AG04449 (cell line): ENCODE results near the gene FHL3.

Source experiments
- CTCF ChIA-PET: fragments of 350-600 bp; formaldehyde crosslinking; extraction: SDS; loops from one replicate; lab custom pipeline; 2021; ENCODE audit warnings: antibody characterized with exemption; lab: Yijun Ruan, JAX
- POLR2A ChIA-PET: fragments of 400-600, 350-600 bp; formaldehyde crosslinking; extraction: SDS; loops from one replicate; lab custom pipeline; 2020; ENCODE audit warnings: antibody characterized with exemption, inconsistent platforms; lab: Yijun Ruan, JAX
- DNase-seq: peaks from one replicate; pipeline ENCODE4 v3.0.0-alpha.2; 2010; ENCODE audit warnings: low read depth, low spot score
- H3K4me3 ChIP-seq: 2 replicates; pipeline ENCODE4 v1.5.1; 2011; ENCODE audit warnings: low read depth, mild to moderate bottlenecking, control low read depth, low read length
- CTCF ChIP-seq: IDR thresholded peaks from one replicate; pipeline ENCODE4 v1.5.1; 2011; ENCODE audit warnings: mild to moderate bottlenecking, moderate library complexity, low read length, control low read depth, inconsistent platforms; ENCODE audit not compliant: insufficient read depth; ENCODE audit errors: missing control alignments

FHL3 gene

DNA sequence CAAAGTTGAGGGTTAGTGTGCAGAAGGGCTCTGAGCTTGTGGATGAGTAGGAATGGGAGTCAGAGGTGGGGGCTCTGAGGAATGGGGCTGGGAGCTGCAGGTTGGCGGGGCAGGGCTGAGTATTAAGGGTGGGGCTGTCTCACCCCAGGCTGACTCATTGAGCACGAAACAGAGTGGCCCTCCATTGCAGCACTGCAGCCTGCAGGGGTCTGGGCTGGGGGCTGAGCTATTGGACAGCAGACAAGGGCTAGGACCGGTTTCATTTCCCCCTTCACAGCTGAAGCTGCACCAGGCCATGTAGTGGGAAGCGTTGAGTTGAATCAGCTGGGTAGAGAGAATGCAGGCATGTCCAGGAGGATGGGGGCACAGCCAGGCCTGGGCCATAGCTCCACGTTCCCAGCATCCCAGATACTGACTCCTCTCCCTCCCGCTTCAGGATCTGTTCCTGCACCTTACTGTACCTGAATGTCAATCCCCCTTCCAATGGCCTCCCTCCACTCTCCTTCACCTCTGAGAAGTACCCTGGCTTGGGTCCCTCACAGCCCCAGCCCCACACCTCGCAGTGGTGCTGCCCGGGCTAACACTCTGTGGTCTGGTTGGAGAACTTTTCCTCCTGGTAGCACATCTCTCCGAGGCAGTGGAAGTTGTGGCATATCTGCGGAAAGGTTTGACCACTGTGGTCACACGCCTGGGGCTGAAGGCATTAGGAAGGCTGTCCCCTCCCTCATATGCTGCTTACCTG, 54.1 kb downstream of the FHL3 start:
- no peak for TF ChIP-seq CTCF
- no peak for DNase-seq
- no peak overlapping the region for H3K4me3 ChIP-seq
- POLR2A ChIA-PET = no interaction called here
- CTCF ChIA-PET = interaction anchor here (0.9 to 1.7 kb wide), 2 partner anchors 14 to 91 kb away, joined by 3 to 4 read pairs; no protein-coding TSS in a partner anchor

GRCh38 chr1:37949524-37950152, 55.7 kb downstream of the FHL3 start:
- no peak for TF ChIP-seq CTCF
- POLR2A ChIA-PET = no interaction called here
- DNase-seq = no peak
- CTCF ChIA-PET = interaction anchor here (0.7 to 1.8 kb wide), 4 partner anchors 8 to 28 kb away, joined by 3 to 9 read pairs (median 3); no protein-coding TSS in a partner anchor
- no peak overlapping the region for H3K4me3 ChIP-seq

- ChIA-PET CTCF (interaction anchor here (0.7 to 1.8 kb wide), 4 partner anchors 9 to 88 kb away, joined by 3 to 9 read pairs (median 4); no protein-coding TSS in a partner anchor), POLR2A (no interaction called here)
- no peak for DNase-seq
- no peak overlapping the region for H3K4me3 ChIP-seq
- no peak for TF ChIP-seq CTCF
These were observed 56.5 kb downstream of the FHL3 start for GRCh38 chr1:37948841-37949240.

DNA sequence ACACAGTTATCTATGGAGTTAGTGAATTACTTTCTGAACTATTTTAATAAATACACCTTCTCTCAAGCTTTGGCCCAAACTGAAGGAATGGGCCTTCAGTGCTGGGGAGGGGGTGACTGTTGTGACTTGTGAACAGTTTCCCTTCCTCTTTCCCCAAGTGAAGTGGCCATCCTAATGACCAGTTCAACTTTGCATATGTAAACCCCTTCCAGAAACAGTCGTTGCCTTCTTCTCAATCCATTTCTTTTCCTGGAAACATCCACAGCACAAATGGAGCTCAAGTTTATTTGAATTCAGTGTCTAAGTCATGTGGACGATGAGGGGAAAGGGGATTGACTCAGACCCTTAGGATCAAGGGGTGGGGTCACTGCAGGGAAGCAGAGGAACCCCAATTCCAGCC, 57.1 kb downstream of the FHL3 start:
- POLR2A ChIA-PET = no interaction called here
- no peak for DNase-seq
- CTCF ChIA-PET = interaction anchor here (1.4 kb wide), 1 partner anchor 12 kb away, joined by 6 read pairs; no protein-coding TSS in a partner anchor
- no peak overlapping the region for H3K4me3 ChIP-seq
- TF ChIP-seq CTCF = no peak

DNA sequence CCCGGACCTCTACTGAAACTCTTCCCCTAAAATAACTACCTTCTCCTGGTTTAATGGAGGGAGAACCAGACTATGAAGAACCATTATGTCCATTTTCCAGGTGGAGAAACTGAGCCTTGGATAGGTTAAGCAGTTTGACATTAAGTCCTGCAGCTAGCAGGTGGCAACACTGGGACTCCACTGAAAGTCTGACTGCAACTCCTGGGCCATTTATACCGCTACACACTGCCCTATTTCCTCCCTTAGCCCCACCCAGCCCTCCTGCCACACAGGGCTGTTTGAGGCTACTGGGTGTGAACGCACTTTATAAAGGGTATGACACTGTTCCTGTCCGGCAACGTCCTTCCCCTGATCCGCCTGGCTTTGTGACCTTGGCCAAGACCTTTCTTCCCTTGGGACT, 58.0 kb downstream of the FHL3 start:
- POLR2A ChIA-PET = interaction anchor here (0.6 kb wide), 2 partner anchors 16 to 73 kb away, joined by 3 read pairs; no protein-coding TSS in a partner anchor
- no peak overlapping the region for H3K4me3 ChIP-seq
- no peak for DNase-seq
- no peak for TF ChIP-seq CTCF
- CTCF ChIA-PET = interaction anchor here (1.3 to 1.4 kb wide), 2 partner anchors 11 to 72 kb away, joined by 4 read pairs; no protein-coding TSS in a partner anchor
